ENCODE measurements around the gene COX4I1. TPM values are rescaled to one million over a fixed set of nuclear protein-coding genes. Genes with fewer than 3 reads are reported as not detected.

COX4I1 gene
- polyA plus RNA-seq, 3 donors: 985 to 1,312 (median 1,132) TPM

GRCh38 chr16:85784813-85785212 lies 14.7 kb upstream of the COX4I1 start:
- H3K79me2 ChIP-seq (ENCODE audit: insufficient read depth, low read length): peaks cover 31% of the 10 kb centered on the region
- Mint-ChIP-seq H3K9me3 (no peaks in the 10 kb centered on the region), H3K27ac (no peak overlapping the region), H3K36me3 (peaks cover 75 to 95% of the 10 kb centered on the region in 2 donors), H3K4me3 (no peak overlapping the region), H3K4me1 (peaks cover 9% of the 10 kb centered on the region), H3K27me3 (ENCODE audit: low read depth in 3 of 3) (peaks cover 0 to 1% (median 0%) of the 10 kb centered on the region in 3 donors)
- no peak overlapping the region for H3K4me3 ChIP-seq (replicated peaks in 1 of 3; ENCODE audit: low read depth in 2 of 3, low read length in 3 of 3)
- H3K27me3 ChIP-seq (ENCODE audit: control insufficient read depth in 2 of 2, insufficient read depth in 2 of 2, low read length in 2 of 2): no peaks in the 10 kb centered on the region
- H3K36me3 ChIP-seq (replicated peaks in 1 of 2; ENCODE audit: control insufficient read depth in 1 of 2, insufficient read depth in 2 of 2, low read length in 2 of 2): peaks cover 75 to 88% of the 10 kb centered on the region in 2 donors
- no peak overlapping the region for H3K4me2 ChIP-seq (replicated peaks; ENCODE audit: extremely low read depth, low read length, poor library complexity, severe bottlenecking)
- H3K4me1 ChIP-seq (ENCODE audit: control insufficient read depth in 1 of 2, insufficient read depth in 2 of 2, low read length in 2 of 2): no peaks in the 10 kb centered on the region
- H4K20me1 ChIP-seq (ENCODE audit: insufficient read depth, low read length): peaks cover 72% of the 10 kb centered on the region
- H3K9me3 ChIP-seq (replicated peaks in 1 of 2; ENCODE audit: control insufficient read depth in 1 of 2, insufficient read depth in 1 of 2, low read length in 2 of 2): no peaks in the 10 kb centered on the region
- DNase-seq: no peak
- WGBS (ENCODE audit: insufficient coverage): no CpG with 5 or more reads among the region's 2 CpGs
- intact Hi-C loops (cut with micrococcal nuclease): no loop called here
- H2AFZ ChIP-seq (ENCODE audit: insufficient read depth, low read depth, low read length, poor library complexity, severe bottlenecking): no peak overlapping the region
- H3K27ac ChIP-seq (ENCODE audit: low read depth in 1 of 2, low read length in 2 of 2): no peak overlapping the region
- H3K9ac ChIP-seq (ENCODE audit: insufficient read depth, low read length, poor library complexity, severe bottlenecking): no peak overlapping the region
- TF ChIP-seq, protein P1, sequence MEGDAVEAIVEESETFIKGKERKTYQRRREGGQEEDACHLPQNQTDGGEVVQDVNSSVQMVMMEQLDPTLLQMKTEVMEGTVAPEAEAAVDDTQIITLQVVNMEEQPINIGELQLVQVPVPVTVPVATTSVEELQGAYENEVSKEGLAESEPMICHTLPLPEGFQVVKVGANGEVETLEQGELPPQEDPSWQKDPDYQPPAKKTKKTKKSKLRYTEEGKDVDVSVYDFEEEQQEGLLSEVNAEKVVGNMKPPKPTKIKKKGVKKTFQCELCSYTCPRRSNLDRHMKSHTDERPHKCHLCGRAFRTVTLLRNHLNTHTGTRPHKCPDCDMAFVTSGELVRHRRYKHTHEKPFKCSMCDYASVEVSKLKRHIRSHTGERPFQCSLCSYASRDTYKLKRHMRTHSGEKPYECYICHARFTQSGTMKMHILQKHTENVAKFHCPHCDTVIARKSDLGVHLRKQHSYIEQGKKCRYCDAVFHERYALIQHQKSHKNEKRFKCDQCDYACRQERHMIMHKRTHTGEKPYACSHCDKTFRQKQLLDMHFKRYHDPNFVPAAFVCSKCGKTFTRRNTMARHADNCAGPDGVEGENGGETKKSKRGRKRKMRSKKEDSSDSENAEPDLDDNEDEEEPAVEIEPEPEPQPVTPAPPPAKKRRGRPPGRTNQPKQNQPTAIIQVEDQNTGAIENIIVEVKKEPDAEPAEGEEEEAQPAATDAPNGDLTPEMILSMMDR (IDR thresholded peaks at IDR 0.05): no peak

GRCh38 chr16:85785927-85786326 lies 13.6 kb upstream of the COX4I1 start:
- peaks cover 0 to 1% (median 0%) of the 10 kb centered on the region in 3 donors for H3K27me3 Mint-ChIP-seq (ENCODE audit: low read depth in 3 of 3)
- peak overlapping the region in 1 of 7 donors; percentile 4 for H3K27ac Mint-ChIP-seq
- H3K4me1 Mint-ChIP-seq: peaks cover 13% of the 10 kb centered on the region
- H3K4me2 ChIP-seq (replicated peaks; ENCODE audit: extremely low read depth, low read length, poor library complexity, severe bottlenecking): no peak overlapping the region
- peaks cover 41% of the 10 kb centered on the region for H3K79me2 ChIP-seq (ENCODE audit: insufficient read depth, low read length)
- peaks cover 72 to 92% of the 10 kb centered on the region in 2 donors for H3K36me3 Mint-ChIP-seq
- peaks cover 66 to 77% of the 10 kb centered on the region in 2 donors for H3K36me3 ChIP-seq (replicated peaks in 1 of 2; ENCODE audit: control insufficient read depth in 1 of 2, insufficient read depth in 2 of 2, low read length in 2 of 2)
- WGBS (ENCODE audit: insufficient coverage): 100% methylated on average over 1 of the region's 2 CpGs
- H3K9me3 ChIP-seq (replicated peaks in 1 of 2; ENCODE audit: control insufficient read depth in 1 of 2, insufficient read depth in 1 of 2, low read length in 2 of 2): no peaks in the 10 kb centered on the region
- H3K27ac ChIP-seq (ENCODE audit: low read depth in 1 of 2, low read length in 2 of 2): no peak overlapping the region
- no peak overlapping the region for H2AFZ ChIP-seq (ENCODE audit: insufficient read depth, low read depth, low read length, poor library complexity, severe bottlenecking)
- intact Hi-C loops (cut with micrococcal nuclease): no loop called here
- H3K9ac ChIP-seq (ENCODE audit: insufficient read depth, low read length, poor library complexity, severe bottlenecking): no peak overlapping the region
- no peak overlapping the region for H3K4me3 Mint-ChIP-seq
- DNase-seq: no peak
- no peaks in the 10 kb centered on the region for H3K4me1 ChIP-seq (ENCODE audit: control insufficient read depth in 1 of 2, insufficient read depth in 2 of 2, low read length in 2 of 2)
- H3K27me3 ChIP-seq (ENCODE audit: control insufficient read depth in 2 of 2, insufficient read depth in 2 of 2, low read length in 2 of 2): no peaks in the 10 kb centered on the region
- TF ChIP-seq, protein P1 (IDR thresholded peaks at IDR 0.05): no peak
- peaks cover 83% of the 10 kb centered on the region for H4K20me1 ChIP-seq (ENCODE audit: insufficient read depth, low read length)
- H3K9me3 Mint-ChIP-seq: no peaks in the 10 kb centered on the region
- no peak overlapping the region for H3K4me3 ChIP-seq (replicated peaks in 1 of 3; ENCODE audit: low read depth in 2 of 3, low read length in 3 of 3)

Measured in CD14-positive monocyte (primary cell).